ENCODE measurements around the gene NLRP14.

GRCh38 chr11:7030836-7031235 lies 10.6 kb downstream of the NLRP14 start:
- TF ChIP-seq, protein P1, sequence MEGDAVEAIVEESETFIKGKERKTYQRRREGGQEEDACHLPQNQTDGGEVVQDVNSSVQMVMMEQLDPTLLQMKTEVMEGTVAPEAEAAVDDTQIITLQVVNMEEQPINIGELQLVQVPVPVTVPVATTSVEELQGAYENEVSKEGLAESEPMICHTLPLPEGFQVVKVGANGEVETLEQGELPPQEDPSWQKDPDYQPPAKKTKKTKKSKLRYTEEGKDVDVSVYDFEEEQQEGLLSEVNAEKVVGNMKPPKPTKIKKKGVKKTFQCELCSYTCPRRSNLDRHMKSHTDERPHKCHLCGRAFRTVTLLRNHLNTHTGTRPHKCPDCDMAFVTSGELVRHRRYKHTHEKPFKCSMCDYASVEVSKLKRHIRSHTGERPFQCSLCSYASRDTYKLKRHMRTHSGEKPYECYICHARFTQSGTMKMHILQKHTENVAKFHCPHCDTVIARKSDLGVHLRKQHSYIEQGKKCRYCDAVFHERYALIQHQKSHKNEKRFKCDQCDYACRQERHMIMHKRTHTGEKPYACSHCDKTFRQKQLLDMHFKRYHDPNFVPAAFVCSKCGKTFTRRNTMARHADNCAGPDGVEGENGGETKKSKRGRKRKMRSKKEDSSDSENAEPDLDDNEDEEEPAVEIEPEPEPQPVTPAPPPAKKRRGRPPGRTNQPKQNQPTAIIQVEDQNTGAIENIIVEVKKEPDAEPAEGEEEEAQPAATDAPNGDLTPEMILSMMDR (IDR thresholded peaks at IDR 0.05; ENCODE audit: borderline replicate concordance, extremely low read depth, low read length, poor library complexity, severe bottlenecking) = no peak
- TF ChIP-seq EZH2 (IDR thresholded peaks at IDR 0.05; ENCODE audit: borderline replicate concordance, low read depth, low read length, severe bottlenecking) = no peak

All from DND-41 (cell line).